Stimulated activated CD4-positive, alpha-beta T cell treated with anti-CD3 and anti-CD28 coated beads, Interleukin-12 subunit alpha, Interleukin-12 subunit beta, amount 100 ng/mL, for 4 hours (primary cell): ENCODE data around the gene HMGXB4.

Experiments
- DNase-seq: peaks from one replicate; pipeline ENCODE4 v3.0.0-alpha.2; 2020

Gene HMGXB4

DNA sequence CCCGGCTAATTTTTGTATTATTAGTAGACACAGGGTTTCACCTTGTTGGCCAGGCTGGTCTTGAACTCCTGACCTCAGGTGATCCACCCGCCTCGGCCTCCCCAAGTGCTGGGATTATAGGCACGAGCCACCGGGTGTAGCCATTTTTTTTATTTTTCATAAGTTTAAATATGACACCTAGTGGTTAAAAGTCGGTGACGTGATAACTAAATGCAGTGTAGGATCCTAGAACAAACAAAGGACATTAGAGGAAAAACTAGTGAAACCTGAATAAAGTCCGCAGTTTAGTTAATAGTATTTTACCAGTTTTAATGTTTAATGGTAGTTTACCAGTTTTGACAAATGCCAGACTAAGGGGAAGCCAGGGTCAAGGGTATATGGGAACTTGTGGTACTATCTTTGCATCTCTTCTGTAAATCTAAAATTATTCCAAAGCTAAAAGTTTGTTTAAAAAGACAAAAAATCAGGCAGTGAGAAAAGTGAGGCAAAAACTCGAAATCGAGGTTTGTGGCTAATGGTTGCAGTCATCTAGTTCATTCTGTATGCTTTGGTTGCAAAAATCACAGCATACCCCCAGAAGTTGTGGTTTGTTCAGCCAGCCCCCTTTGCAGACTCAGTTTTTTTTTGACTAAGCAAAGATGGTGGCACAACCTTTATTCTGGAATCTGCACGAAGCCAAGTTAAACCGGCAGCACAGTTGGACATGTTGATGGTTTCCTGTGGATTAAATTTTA lies 72.0 kb downstream of the HMGXB4 start:
- no peak for DNase-seq

- peak; percentile 51 for DNase-seq
These were observed 73.1 kb downstream of the HMGXB4 start for GRCh38 chr22:35330258-35330861.

- no peak for DNase-seq
These were observed 75.0 kb downstream of the HMGXB4 start for GRCh38 chr22:35332278-35332677.

DNA sequence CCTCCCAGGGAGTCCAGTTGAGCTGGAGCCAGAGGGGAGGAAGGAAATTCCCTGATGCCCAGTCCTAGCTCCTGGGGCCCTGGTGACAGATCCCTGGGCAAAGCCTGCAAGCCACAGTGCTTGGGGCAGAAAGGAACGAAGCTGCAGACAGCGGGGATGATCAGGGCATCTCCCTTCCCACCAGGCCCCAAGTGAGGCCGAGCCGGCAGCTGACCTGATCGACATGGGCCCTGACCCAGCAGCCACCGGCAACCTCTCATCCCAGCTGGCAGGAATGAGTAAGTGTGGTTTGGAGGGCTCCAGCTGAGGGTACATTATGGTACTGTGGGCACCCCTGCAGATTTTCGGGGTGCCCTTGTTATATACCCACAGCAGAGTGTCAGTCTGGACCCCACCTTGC lies 75.9 kb downstream of the HMGXB4 start:
- DNase-seq, result no peak

DNA sequence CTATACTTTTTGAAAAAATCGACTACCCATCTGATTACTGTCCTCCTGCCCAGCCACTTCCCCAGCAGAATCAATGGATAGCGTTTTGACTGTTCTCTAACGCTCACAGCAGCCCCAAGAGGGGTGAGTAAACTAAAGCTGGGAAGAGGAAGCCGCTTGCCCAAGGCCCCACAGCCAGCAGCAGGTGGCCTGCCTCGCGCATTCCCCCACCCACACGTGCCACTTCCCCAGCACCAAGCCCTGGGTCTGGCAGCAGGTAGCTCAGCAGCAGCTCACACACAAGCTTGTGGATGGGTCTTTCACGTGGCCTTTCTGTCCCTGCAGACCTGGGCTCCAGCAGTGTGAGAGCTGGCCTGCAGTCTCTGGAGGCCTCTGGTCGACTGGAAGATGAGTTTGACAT lies 76.7 kb downstream of the HMGXB4 start:
- peak; percentile 28 for DNase-seq

GRCh38 chr22:35335468-35335867 lies 78.2 kb downstream of the HMGXB4 start:
- no peak for DNase-seq

DNA sequence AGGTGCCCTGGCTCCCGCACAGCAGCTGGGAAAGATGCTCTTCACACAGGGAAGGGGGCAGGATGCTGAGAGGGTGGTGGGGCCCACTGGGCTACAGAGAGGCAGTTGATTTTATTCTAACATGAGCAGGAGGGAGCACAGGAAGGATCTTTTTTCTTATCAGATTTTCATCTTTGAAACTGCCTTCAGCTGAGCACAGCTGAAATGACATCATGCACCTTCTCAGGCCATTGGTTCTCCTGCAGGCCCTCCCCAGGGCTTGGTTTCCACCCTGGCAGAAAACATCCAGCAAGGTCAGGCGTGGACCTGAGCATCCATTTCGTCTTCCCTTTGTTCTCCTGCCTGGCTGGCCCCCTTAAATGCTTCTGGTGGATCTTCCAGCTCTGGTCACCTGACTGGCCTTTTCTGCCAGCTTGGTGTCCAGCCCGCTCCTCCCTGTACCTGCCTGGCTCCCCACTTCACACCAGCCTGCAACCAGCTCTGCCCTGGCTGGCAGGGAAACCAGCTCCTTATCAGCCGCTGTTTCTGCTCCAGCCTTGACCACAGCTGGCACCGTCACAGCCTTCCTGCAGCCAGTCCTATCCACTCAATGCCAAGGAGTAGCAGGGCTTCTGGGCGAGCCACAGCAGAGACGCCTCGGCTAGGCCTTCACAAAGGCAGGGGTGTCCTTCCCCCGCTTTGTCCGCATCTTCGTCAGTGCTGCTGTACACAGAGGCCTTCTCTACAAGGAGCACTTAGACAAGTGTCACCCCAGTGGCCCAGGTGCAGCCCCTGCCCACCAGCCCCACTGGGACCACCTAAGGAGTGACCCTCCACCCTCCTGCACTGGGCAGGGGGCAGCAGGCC lies 78.9 kb downstream of the HMGXB4 start:
- no peak for DNase-seq

DNA sequence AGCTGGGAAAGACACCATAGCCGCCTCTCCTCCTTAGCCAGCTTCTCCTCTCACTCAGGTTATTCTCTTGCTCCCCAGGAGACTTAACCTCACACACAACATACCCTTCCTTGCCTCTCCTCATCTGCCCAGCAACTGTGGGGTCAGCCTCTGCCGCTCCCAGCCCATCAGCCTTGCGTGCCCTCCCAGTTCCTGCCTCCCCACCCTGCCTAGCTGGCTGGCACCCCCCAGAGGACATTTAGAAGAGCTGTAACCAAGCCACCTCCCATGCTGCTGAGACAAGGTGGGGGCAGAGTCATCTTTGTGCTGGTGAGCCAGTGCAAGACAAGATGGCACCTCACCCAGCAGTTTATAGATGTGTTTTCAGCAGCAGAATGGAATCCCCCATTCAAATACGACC lies 80.6 kb downstream of the HMGXB4 start:
- no peak for DNase-seq

DNA sequence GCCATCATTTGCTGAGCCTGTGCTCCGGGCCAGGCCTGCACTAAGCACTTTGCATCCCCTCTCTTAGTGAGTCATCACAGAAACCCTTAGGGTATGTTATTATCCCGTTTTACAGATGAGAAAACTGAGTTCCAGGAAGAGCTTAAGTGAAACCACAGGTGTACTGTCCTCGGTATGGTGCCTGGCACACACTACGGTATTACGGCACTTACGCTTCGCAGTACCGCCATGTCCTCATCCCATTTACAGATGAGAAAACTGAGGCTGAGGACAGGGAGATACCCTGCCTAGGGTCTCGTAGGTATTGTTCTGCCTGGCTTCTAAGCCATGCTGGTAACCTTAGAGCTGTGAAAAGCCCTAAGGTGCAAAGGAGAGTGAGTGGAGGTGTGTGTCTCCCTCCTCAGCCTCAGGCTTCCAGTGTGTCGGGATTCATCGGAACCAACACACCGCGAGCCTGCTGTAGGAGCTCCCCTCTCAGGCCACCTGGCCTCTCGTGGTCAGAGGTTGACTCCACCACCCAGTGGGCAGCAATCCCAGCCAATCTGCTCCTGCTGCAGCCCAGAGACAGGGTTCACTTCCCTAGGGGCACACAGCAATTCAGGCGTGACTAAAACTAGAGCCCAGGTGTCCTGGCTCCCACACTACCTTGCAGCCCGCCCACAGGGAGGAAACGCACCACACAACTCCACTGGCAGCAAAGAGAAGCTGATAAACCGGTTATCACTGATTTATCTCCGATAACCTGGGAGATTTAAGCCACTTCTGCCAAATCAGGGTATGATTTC lies 84.0 kb downstream of the HMGXB4 start:
- no peak for DNase-seq

DNA sequence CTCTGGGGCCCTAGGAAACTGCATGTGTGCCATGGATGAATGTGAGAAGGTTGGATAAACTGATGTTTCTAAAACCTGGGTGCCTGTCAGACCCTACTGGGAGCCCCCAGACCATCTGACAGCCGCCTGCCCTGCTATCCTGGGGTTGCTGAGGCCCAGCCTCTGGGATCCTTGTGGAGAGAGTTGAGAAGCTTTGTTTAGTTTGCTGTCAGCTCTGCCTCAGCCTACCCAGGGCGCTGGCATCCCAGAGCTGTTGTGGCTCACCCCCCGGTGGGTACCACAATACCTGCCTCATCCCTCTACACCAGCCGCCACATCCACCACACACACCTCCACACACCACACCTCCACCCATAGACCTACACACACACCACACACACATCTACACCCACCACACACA lies 85.1 kb downstream of the HMGXB4 start:
- no peak for DNase-seq

DNA sequence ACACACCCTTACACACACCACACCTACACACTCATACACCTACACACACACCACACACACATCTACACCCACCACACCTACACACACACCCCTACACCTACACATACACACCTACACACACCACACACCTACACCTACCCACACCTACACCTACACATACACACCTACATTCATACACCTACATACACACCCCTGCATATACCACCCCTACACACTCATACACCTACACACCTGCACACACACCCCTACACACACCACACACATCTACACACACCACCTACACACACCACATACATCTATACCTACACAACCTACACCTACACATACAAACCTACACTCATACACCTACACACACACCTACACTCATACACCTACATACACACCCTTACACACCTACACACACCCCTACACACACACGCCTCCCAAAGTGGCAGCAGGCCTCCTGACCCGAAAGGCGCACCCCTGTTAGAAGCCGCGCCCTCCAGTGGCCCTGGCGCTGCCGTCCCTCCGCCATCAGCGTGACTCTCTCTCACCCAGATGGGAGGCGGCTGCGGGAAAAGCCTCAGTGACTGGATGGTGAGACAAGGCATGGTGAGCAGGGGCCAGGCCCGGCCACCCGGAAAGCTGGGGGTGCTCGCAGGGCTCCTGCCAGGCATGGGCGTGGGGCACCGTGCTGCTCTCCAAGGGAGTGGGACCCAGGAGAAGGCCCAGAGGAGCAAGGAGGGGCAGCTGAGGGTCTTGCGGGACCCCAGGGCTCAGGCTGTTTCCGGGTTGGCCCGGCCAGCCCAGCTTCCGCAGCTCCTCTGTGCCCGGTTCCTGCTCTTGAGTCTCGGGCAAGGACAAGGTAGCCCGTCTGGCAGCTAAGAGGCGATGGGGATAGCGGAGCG lies 86.6 kb downstream of the HMGXB4 start:
- no peak for DNase-seq

DNA sequence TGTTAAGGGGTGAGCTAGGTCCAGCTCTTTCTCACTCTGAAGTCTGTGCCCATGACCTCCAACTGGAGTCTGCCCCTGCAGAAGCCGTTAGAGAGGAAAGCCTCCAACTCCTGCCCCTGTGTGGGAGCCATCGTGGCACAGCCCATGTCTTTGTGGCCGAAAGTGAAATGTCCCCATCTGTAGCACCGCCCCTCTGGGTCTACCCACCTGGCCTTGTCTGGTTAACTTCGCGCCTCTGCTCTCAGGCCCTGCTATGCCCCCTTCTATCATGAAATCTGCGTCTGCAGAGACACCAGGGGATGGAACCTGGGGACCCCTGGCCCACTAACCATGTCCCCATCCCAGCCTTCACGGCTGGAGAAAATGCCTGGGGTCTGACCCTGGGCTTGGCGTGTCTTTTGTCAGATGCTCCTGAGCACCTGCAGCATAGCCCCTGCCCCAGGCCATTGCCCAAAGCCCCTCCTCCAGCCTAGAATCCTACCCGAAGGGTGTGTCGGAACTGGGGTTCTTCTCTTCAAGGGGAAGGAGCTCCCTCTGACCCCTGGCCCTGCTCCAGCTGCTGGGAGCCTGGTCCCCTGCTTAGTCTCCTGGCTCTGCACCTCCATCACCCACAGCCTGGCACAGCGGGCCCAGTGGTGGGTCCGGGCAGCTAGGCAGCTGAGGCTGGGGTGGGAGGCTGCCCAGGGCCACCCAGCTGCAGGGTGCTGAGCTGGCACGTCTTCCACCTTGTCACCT lies 87.8 kb downstream of the HMGXB4 start:
- no peak for DNase-seq
